Lower leg skin (tissue), 3 donors: ENCODE data around the gene CSNK1A1.

Experiments used
- CTCF ChIP-seq, 3 donors: fragments of 450-650 bp; IDR thresholded peaks; one replicate each; pipeline ENCODE4 v1.5.1; 2016; ENCODE audit warnings: antibody characterized with exemption in 3 of 3, mild to moderate bottlenecking in 3 of 3, moderate library complexity in 2 of 3
- POLR2A ChIP-seq, 2 donors: fragments of 450-650 bp; IDR thresholded peaks; one replicate each; pipeline ENCODE4 v1.6.1; 2016 to 2017; ENCODE audit warnings: antibody characterized with exemption in 2 of 2, mild to moderate bottlenecking in 1 of 2, moderate library complexity in 1 of 2

DNA sequence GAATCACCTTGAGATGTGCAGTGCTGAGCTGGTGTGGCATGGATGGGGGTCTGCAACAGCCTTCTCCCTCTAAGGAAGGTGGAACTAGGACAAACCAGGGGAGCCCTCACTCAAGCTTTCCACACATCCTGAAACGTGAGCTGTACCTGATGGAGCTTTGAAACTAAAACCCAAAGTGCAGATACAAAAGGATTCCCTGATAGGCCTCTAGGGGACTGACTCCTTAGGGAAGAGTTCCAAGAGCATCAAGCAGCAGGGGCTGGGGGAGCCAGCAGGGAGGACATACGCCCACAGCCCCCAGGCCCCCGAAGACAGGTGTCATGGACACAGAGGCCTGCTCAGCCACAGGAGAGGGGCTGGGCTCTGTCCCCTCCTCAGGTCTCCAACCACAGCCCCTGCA is 47.7 kb upstream of the CSNK1A1 start:
- TF ChIP-seq CTCF (IDR thresholded peaks at IDR 0.05) (no peak), POLR2A (IDR thresholded peaks at IDR 0.05) (no peak)
